ENCODE data around the gene SRSF1.

The SRSF1 gene

DNA sequence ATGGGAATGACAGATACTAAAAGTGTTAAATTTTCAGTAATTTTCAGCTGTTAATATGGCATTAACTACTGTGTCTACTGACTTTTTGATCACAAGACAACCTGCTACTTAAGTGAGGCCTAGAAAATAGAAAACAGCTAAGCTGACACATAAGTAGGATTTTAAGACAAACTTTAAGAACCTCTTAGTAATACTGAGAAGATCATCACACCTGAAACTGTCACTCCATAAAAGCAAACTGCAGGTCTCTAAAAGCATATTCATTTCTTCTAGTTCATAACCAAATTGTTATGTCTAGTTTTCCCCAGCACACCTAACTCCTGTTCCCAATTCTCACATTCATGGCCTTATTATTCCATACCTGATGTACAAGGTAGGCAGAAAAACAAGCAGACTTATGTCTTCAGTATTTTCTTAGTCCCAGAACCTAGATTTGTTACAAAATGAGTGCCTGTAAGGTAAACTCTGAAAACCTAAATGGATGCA lies 8.0 kb downstream of the SRSF1 start:
- TF ChIP-seq, protein P1, sequence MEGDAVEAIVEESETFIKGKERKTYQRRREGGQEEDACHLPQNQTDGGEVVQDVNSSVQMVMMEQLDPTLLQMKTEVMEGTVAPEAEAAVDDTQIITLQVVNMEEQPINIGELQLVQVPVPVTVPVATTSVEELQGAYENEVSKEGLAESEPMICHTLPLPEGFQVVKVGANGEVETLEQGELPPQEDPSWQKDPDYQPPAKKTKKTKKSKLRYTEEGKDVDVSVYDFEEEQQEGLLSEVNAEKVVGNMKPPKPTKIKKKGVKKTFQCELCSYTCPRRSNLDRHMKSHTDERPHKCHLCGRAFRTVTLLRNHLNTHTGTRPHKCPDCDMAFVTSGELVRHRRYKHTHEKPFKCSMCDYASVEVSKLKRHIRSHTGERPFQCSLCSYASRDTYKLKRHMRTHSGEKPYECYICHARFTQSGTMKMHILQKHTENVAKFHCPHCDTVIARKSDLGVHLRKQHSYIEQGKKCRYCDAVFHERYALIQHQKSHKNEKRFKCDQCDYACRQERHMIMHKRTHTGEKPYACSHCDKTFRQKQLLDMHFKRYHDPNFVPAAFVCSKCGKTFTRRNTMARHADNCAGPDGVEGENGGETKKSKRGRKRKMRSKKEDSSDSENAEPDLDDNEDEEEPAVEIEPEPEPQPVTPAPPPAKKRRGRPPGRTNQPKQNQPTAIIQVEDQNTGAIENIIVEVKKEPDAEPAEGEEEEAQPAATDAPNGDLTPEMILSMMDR (IDR thresholded peaks at IDR 0.05; ENCODE audit: low read length, missing control alignments), result no peak
- no peak overlapping the region for H3K4me3 ChIP-seq (replicated peaks; ENCODE audit: low read depth, low read length)
- DNase-seq (ENCODE audit: low read depth), result no peak

DNA sequence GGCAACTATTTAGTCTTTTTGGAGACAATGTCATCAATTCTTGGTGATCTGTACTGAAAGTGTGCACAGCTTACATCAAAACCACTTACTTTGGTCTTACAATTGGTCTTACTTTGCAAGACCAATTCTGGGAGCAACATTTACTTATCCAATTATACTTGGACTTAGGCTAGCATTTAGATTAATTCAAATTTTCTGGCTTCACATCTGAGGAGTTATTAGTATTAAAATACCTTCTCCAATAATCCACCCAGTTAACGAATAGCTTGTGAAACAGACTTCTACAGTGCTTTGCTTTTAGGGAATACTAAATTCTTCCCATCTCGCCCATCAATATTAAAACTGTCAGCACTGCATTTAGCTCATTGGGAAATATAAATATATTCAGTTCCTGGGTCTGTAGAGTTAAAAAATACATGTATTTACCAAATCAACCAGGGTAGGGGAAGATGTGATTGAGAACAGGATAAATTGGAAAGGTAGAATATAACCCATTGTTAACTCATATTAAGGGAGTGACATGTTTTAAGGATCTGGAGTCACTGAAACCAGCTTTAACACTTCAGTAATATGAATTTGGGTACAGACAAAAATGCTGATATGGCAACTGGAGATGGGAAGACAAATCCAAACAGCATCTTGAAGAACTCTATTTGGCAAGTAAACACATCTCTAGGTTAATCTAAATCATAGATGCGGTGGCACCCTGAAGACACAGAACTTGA lies 9.8 kb downstream of the SRSF1 start:
- DNase-seq (ENCODE audit: low read depth), result no peak
- no peak overlapping the region for H3K4me3 ChIP-seq (replicated peaks; ENCODE audit: low read depth, low read length)
- TF ChIP-seq, protein P1 (IDR thresholded peaks at IDR 0.05; ENCODE audit: low read length, missing control alignments), result no peak

DNA sequence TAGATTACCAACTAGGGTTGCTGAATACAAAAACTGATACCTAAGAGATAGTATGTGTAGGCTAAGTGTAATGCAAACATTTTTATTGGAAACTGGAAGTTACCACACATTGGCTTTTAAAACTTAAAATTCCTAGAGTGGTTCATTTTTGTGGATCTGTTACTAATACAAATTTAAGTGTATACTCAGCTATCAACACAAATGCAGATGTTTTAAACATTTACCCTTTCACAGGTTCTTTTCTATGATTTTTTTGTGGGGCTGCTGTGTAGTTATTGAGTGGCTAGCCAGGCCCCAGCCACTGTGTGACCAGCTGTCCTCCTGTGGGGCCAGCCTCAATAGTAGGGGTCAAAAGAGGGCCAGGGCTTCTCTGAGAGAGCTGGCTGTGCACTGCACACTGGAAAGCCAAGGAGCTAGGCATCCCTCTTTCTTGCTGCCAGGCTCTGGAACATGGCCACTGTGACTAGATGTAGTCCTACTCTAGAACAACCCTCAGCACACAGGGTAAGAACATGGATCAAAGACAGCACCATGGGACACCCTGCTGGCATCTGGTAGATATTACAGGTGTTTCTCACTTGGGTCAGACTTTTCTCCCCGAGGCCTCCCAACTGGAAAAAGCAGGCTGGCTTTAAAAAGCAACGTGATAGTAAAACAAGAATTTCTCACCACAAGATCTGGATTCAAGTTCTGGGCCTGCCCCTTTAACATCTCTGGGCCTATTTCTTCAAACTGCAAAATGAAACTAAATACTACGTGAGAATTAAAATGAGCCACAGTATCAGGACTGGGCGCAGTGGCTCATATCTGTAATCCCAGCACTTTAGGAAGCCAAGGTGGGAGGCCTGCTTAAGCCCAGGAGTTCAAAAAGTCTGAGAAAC lies 11.7 kb downstream of the SRSF1 start:
- TF ChIP-seq, protein P1 (IDR thresholded peaks at IDR 0.05; ENCODE audit: low read length, missing control alignments), result peak; percentile 69

DNA sequence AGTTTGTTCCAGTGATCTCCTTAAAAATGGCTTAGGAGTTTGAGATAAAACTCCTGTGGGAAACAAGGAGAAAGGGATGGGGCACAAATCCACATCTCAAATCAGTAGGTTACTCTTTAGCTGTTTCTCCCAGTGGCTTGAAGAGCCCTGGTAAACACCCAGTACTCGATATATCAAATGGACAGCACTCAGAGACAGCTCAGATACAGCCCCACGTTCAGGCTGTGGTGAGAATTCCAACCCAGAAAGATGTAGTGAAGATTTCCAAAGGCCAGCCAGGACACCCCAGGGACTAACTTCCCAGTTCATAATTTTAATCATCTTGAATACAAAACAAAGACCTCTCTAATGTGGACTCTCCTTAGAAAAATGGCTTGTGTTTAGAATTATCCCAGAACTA lies 12.6 kb downstream of the SRSF1 start:
- H3K4me3 ChIP-seq (replicated peaks; ENCODE audit: low read depth, low read length), result no peak overlapping the region
- DNase-seq (ENCODE audit: low read depth), result no peak
- TF ChIP-seq, protein P1 (IDR thresholded peaks at IDR 0.05; ENCODE audit: low read length, missing control alignments), result no peak

More for the DNA sequence above, 11.7 kb downstream of the SRSF1 start:
- no peak overlapping the region for H3K4me3 ChIP-seq (replicated peaks; ENCODE audit: low read depth, low read length)
- peak; percentile 87 for DNase-seq (ENCODE audit: low read depth)

DNA sequence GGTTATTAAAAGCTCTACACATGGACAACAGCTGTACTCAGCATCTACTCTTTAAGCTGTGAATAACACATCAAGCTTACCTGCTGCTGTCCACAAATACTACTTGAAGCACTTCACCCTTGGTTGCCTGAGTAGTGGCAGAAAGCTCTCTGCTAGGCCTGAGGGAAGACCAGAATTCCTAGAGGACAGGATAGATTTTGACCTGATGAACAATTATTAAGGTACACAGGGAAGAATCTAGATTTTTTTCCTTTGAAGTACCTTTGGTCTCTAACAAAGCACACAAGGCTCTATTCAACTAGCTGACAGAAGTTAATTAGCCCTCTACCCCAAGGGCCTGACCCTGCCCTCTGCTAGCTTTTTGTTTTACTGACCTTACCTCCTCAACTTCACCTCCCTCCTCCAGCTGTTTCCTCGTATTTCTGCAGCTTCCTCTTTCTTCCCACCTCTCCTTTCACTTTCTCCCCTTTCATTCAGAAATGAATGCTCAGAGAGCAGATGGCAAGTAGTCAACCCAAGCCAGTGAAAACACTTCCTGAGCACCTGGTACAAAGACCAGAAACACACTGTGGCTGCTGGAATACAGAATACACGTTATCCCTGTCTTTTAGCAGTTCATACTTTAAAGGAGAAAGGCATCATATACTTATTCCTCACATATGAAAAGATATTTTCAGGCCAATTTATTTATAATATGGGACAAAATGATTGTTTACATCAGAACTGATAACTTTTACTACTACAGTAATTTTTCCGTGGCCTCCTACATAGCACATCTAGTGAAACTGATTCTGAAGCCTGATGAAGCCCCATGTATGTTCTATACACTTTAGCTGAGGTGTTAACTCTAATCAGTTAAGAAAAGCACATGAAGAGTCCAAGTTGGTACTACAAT lies 13.3 kb downstream of the SRSF1 start:
- TF ChIP-seq, protein P1 (IDR thresholded peaks at IDR 0.05; ENCODE audit: low read length, missing control alignments), result no peak
- H3K4me3 ChIP-seq (replicated peaks; ENCODE audit: low read depth, low read length), result no peak overlapping the region
- DNase-seq (ENCODE audit: low read depth), result no peak

DNA sequence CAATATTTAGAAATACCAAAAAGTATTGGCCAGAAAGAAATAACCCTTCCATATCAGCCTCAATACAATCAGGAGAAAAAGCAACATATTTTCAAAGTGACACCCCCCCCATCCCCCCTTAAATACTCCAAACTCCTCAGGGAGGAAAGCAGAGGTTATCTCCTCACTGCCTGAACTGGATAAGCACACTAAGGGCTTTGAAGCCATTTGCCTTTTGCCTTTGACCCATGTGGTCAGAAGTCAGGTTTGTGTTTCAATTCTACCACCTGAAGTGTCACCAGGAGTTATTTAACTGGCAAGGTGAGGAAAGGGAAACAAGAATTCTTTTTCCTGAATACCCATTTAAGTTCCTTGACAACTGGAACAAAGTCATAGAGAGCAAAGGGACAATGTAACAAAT lies 15.5 kb downstream of the SRSF1 start:
- TF ChIP-seq, protein P1 (IDR thresholded peaks at IDR 0.05; ENCODE audit: low read length, missing control alignments), result no peak
- H3K4me3 ChIP-seq (replicated peaks; ENCODE audit: low read depth, low read length), result no peak overlapping the region
- DNase-seq (ENCODE audit: low read depth), result no peak
